ENCODE measurements around the gene ADGRD1.

The ADGRD1 gene

GRCh38 chr12:131025234-131025633 is 71.5 kb downstream of the ADGRD1 start:
- DNase-seq (ENCODE audit: low read depth): no peak

DNA sequence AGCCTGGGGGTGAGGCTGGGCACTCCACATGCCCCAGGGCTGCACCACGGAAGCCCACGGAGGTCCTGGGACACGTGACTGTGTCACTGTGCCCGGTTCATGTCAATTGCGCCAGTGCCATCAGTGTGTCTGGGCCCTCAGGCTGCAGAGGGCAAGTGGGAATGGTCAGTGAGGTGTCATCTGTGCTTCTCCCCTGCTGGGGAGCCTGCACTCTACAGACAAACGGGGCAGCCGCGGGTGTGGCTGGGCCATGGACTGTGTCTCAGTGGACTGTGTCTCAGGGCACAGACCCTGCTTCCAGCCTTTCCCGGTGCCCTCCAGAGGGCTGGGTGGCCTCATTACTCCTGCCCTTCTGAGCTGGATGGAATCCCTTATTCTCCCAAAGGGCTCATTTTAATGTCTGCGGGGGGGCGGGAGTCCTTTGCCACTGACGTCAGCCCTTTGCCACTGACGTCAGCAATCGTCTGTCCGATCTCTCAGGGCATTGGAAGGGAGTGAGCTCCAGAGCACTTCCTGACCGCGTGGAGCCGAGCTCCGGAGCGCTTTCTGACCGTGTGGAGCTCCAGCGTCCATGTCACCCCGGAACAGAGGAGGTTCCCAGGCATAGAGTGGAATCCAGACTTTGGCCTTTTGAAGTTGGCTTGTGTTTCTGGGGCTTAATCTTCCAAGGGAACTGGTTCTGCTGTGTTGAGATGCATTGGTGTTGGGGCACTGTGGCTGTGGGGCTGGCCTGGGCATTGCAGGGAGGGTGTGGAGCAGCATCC is 72.4 kb downstream of the ADGRD1 start:
- DNase-seq (ENCODE audit: low read depth): no peak

- DNase-seq (ENCODE audit: low read depth): no peak
Measured at GRCh38 chr12:131026754-131027153, 73.0 kb downstream of the ADGRD1 start.

- no peak for DNase-seq (ENCODE audit: low read depth)
Measured at GRCh38 chr12:131027264-131027663, 73.6 kb downstream of the ADGRD1 start.

DNA sequence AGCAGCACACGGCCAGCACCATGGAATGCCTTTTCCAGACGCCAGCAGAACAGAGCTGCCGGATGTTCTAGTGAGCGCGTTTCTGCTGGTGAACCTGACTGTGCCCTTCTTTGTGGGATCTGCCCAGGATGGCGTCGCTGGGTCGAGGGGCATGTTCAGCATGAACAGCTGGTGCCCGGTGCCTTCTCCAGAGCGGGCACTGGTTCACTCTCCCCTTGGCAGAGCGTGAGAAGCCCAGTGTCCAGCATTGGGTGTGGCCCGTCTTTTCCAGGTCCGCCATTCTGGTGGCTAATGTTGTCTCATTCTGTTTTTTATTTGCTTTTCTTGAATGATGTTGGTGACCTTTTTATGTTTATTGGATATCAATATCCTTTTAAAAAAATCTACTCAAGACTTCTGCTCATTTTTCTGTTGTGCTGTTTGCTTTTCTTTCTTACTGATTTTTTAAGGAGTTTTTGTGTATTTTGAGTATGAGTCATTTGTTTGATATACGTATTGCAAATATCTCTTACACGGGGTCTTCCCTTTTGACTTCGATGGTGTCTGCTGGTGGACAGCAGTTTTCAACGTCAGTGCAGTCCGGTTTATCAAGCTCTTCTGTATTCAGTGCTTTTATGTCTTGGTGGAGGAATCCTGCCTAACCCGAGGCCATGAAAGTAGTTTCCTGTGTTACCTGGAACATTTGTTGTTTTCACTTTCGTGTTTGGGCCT is 74.3 kb downstream of the ADGRD1 start:
- DNase-seq (ENCODE audit: low read depth): no peak

DNA sequence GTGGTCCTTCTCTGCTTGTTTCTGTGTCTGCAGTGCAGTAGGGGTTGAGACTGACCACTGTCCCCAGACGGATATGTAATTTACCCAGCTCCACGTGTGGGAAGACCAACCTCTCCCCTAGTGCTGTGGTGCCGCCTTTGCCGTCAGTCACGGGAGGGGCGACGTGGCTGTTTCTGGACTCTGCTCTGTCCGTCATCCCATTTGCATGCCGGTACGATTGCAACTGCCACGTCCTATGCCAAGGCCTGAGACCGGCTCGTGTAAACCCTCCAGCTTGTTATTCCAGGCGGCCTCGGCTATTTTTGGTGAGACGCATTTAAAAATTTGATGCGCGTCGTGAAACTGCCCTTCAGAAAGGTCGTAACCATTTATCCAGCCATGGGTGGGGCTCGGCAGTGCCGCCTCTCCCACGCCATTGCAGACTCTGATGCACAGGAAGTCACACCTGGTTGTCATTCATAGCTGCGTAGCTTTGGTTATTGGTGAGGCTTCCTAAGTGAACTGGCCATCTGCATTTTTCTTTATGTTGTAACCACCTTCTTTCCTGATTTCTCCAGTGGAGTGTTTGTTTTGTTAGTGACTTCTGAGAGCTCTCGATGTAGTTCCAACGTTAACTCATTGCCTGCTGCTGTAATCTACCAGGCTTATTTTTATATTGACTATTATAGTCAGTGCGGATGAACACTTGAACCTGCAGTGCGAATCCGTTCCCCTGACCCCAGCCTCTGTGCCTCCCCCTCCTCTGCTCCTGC is 75.1 kb downstream of the ADGRD1 start:
- DNase-seq (ENCODE audit: low read depth): no peak

- DNase-seq (ENCODE audit: low read depth): no peak
Measured at GRCh38 chr12:131030472-131031328, 77.0 kb downstream of the ADGRD1 start.

DNA sequence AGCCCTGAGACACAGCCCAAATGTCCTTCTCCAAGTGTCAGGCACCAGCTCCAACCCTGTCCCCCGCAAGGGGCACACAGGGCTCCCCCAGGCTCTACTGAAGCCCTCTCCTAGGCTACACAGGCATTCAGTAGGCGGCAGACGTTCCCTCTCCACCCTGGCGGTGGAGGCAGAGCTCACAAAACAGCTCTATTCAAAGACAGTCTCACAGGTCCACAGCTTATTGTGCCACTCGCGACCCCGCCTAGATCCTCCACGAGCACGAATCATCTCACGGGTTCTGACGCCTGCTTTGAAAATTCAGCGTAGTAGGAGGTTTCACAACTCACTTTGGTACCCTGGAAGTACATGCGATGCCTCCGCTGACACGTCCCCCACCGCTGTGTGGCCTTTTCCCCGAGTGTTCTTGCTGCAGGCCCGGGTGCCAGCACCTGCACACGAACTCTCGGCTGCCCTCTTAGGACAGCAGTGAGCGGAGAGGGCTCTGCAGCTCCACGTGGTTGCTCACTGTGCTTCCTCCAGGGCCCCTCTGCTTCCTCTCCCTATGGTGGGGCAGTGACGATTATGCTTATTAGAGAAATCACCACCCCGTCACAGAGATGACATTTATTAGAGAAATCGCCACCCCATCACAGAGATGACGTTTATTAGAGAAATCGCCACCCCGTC is 78.5 kb downstream of the ADGRD1 start:
- DNase-seq (ENCODE audit: low read depth): no peak

- DNase-seq (ENCODE audit: low read depth): no peak
Measured at GRCh38 chr12:131033486-131033885, 79.8 kb downstream of the ADGRD1 start.

GRCh38 chr12:131033886-131034482 is 80.3 kb downstream of the ADGRD1 start:
- DNase-seq (ENCODE audit: low read depth): no peak

GRCh38 chr12:131034631-131035244 is 81.0 kb downstream of the ADGRD1 start:
- no peak for DNase-seq (ENCODE audit: low read depth)

GRCh38 chr12:131035245-131035681 is 81.6 kb downstream of the ADGRD1 start:
- DNase-seq (ENCODE audit: low read depth): no peak

DNA sequence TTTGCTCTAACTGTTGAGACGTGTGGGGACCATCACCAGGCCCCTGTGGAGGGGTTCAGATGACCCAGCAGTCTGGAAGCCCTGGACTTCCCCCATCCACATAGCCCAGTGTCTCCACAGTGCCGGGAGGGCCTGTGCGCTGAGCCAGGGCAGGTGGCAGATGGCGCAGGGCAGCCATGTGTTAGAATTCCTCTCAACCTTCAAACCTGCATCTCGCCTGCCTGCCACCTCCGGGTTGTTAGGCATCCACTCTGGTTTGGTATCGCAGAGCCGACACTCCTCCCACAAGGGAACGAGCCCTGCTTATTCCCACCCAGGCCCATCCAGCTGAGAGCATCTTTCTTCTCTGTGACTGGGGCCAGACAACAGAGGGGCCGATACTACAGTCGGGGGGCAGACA is 84.5 kb downstream of the ADGRD1 start:
- no peak for DNase-seq (ENCODE audit: low read depth)

DNA sequence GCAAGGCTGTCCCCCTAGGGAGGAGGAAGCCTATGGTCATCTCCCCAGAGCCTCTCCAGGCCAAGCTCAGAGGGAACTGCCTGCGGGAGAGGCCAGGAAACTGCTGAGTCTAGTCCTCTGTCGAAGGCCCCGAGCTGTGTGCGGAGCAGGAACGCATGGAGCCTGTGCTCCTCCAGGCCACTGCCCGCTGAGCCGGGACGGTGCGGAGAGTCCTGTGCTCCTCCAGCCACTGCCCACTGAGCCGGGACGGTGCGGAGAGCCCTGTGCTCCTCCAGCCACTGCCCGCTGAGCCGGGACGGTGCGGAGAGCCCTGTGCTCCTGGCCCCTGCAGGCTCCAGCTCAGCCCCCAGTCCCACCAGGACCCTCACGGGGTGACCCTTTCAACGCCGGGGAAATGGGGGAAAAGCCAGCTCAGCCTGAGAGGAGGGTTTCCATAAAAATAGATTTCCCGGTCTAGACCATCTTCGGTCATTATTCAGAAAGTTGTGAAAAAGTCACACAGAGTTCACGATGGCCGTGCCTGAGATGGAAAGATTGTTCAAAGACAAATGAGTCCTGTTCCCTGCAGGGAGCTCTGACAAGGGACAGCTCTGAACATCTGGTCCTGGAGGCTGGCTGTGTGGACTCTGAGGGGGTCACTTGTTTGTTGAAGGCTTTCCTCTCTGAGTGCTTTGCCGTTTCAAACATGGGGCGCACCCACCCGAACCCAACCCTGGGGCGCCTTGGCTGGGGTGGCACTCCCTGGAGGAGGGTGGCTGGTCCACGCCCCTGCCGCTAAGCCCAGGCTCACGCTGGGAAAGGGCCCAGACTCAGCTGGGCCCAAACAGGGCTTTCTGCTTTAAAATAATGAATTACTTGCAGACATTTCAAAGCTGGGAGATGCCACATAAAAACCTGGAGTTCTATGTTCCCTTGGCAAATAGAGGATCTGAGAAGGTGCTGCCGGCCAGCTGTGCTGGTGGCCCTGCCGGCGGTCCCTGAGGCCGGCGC is 85.5 kb downstream of the ADGRD1 start:
- no peak for DNase-seq (ENCODE audit: low read depth)

- DNase-seq (ENCODE audit: low read depth): no peak
Measured at GRCh38 chr12:131040491-131040890, 86.8 kb downstream of the ADGRD1 start.

- no peak for DNase-seq (ENCODE audit: low read depth)
Measured at GRCh38 chr12:131041216-131041967, 87.7 kb downstream of the ADGRD1 start.

DNA sequence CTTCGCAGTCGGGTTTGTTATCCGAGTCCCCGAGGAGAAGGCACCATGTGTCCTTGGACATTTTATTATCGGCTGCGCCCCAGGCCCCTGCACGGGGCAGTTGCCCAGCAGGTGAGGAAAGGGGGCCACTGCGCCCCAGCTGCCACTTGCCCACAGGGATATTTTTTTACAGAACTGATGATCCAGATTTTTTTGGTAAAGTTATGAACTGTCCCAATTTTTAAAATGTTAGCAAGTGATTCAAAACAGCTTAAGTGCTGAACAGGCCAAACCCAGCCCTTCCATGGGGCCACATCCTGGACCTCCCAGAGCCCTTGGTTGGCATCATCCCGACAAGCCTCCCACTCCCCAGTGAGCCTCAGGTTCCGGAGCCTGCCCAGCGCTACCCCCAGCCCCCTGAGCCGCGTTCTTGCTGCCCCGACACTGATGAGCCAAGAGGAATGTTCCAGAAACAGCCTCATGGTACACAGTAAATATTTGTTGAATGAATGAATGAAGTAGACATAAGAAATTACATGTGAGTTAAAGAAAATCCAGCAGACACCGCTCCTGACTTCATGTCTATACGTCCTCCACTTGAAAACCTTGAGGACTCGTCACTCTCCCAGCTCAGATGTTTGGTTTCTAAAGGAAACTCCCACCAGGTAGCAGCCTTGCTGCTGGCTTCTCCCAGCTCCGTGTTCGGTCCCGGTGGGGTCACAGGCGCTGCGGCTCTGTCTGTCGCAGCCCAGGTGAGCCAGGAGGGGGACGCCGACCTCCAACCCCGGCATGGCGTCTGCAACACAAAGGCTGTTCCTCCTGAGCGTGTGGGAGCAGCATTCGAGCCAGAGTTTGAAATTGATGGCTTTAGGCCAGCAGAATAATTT is 88.5 kb downstream of the ADGRD1 start:
- DNase-seq (ENCODE audit: low read depth): no peak

Data from stimulated activated CD8-positive, alpha-beta memory T cell treated with anti-CD3 and anti-CD28 coated beads, Interleukin-15, amount 100 ng/mL, for 1 hour (primary cell).